HTERT RPE-1 (cell line): ENCODE data around the gene BRAF.
"Not testable (repeated sequence)": the region's sequence is repeated elsewhere in the genome, so short reads cannot be mapped to it uniquely, and the experiment has no call there.

Experiments
- in situ Hi-C: fragments of 300-500 bp; cut with MboI; formaldehyde crosslinking; loops from 4 replicates; pipeline ENCODE4 v1.14.3; 2020; ENCODE audit warnings: low sequenced_read_pairs

The BRAF gene

GRCh38 chr7:140881507-140882228 is 43.1 kb downstream of the BRAF start:
- in situ Hi-C loops: no loop called here

GRCh38 chr7:140877249-140877524 is 47.5 kb downstream of the BRAF start:
- in situ Hi-C loops: no loop called here

- in situ Hi-C loops: no loop called here
Measured at GRCh38 chr7:140876519-140877248, 48.0 kb downstream of the BRAF start.

- in situ Hi-C loops: no loop called here
Measured at GRCh38 chr7:140873434-140873833, 51.3 kb downstream of the BRAF start.

GRCh38 chr7:140870003-140870402 is 54.7 kb downstream of the BRAF start:
- in situ Hi-C loops: no loop called here

- in situ Hi-C loops: no loop called here
Measured at GRCh38 chr7:140869430-140869829, 55.3 kb downstream of the BRAF start.

GRCh38 chr7:140867467-140868462 is 57.0 kb downstream of the BRAF start:
- in situ Hi-C loops: no loop called here

GRCh38 chr7:140866926-140867325 is 57.8 kb downstream of the BRAF start:
- in situ Hi-C loops: no loop called here

- in situ Hi-C loops: no loop called here
Measured at GRCh38 chr7:140864732-140865131, 60.0 kb downstream of the BRAF start.

GRCh38 chr7:140863867-140864266 is 60.9 kb downstream of the BRAF start:
- in situ Hi-C loops: no loop called here

- in situ Hi-C loops: no loop called here
Measured at GRCh38 chr7:140863184-140863583, 61.5 kb downstream of the BRAF start.

GRCh38 chr7:140857048-140857447 is 67.7 kb downstream of the BRAF start:
- in situ Hi-C loops: no loop called here

- in situ Hi-C loops: no loop called here
Measured at GRCh38 chr7:140841166-140841715, 83.5 kb downstream of the BRAF start.

GRCh38 chr7:140831724-140832123 is 93.0 kb downstream of the BRAF start:
- in situ Hi-C loops: no loop called here

GRCh38 chr7:140829720-140830119 is 95.0 kb downstream of the BRAF start:
- in situ Hi-C loops: no loop called here

GRCh38 chr7:140828741-140829140 is 96.0 kb downstream of the BRAF start:
- in situ Hi-C loops: no loop called here

GRCh38 chr7:140817383-140817782 is 107.3 kb downstream of the BRAF start:
- in situ Hi-C loops: not testable (repeated sequence)

- in situ Hi-C loops: no loop called here
Measured at GRCh38 chr7:140810830-140811556, 113.7 kb downstream of the BRAF start.

GRCh38 chr7:140810385-140810784 is 114.3 kb downstream of the BRAF start:
- in situ Hi-C loops: no loop called here

GRCh38 chr7:140778975-140779374 is 145.8 kb downstream of the BRAF start:
- in situ Hi-C loops: no loop called here

- in situ Hi-C loops: no loop called here
Measured at GRCh38 chr7:140778568-140778967, 146.2 kb downstream of the BRAF start.
